KOPT-K1 (cell line): ENCODE data around the gene GPNMB.
"Not testable (repeated sequence)": the region's sequence is repeated elsewhere in the genome, so short reads cannot be mapped to it uniquely, and the experiment has no call there.

Experiments used
- H3K27ac ChIP-seq: fragments of 200-600 bp; sonication (generic); 2 replicates; pipeline ENCODE4 v1.5.1; 2016; ENCODE audit warnings: antibody characterized with exemption, mild to moderate bottlenecking, low read depth, low read length; ENCODE audit not compliant: poor library complexity, severe bottlenecking
- H3K36me3 ChIP-seq: fragments of 200-600 bp; sonication (generic); 2 replicates; pipeline ENCODE4 v1.5.1; 2017; ENCODE audit warnings: antibody characterized with exemption, mild to moderate bottlenecking, low read length, moderate library complexity; ENCODE audit not compliant: insufficient read depth
- H3K9me3 ChIP-seq: fragments of 200-600 bp; sonication (generic); 2 replicates; pipeline ENCODE4 v1.5.1; 2017; ENCODE audit warnings: antibody characterized with exemption, low read length, mild to moderate bottlenecking; ENCODE audit not compliant: insufficient read depth, poor library complexity, severe bottlenecking

The GPNMB gene

DNA sequence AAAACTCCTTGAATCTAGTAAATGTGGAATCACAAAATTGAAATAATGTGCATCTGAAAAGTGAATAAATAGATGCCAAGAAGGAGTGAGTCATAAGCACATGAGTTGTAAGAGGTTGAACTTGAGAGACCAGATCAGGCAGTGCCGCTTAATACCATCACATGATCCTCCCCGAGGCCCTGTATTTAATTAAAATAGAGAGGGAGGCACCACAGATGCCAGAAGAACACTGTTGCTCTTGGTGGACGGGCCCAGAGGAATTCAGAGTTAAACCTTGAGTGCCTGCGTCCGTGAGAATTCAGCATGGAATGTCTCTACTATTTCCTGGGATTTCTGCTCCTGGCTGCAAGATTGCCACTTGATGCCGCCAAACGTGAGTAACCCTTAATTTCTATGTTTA is at the start of gene GPNMB:
TSS of gene GPNMB (plus strand) at position 221 of the 400 bp plus-strand sequence. CDS start at position 304, 83 bp downstream.
- no peaks in the 10 kb centered on the region for H3K36me3 ChIP-seq
- H3K27ac ChIP-seq: no peak within 1 kb of the TSS
- H3K9me3 ChIP-seq: peaks cover 8% of the 10 kb centered on the region

DNA sequence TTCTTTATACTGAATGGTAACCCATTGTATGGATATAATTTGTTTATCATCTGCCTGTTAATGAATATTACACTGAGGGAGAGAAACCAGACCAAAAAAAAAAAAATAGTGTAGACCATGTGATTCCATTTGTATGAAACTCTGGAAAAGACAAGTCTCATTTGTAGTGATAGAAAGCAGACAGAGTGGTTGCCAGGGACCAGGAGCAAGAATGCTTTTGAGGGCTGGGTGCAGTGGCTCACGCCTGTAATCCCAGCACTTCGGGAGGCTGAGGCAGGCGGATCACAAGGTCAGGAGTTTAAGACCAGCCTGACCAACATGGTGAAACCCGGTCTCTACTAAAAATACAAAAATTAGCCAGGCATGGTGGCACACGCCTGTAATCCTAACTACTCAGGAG is 48.8 kb upstream of the GPNMB start:
- peaks cover 94% of the 10 kb centered on the region for H3K36me3 ChIP-seq
- H3K9me3 ChIP-seq, H3K27ac ChIP-seq: not testable (repeated sequence)

DNA sequence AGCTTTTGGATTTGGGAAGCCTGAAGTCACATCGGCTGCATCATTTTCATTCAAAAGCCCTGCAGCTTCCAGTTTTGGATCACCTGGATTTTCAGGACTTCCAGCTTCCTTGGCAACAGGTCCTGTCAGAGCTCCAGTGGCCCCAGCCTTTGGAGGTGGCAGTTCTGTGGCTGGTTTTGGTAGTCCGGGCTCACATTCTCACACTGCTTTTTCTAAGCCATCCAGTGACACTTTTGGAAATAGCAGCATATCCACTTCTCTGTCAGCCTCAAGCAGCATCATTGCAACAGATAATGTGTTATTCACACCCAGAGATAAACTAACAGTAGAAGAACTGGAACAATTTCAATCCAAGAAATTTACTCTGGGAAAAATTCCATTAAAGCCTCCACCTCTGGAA is 46.2 kb upstream of the GPNMB start:
- Histone ChIP-seq H3K27ac (no peak overlapping the region), H3K9me3 (no peaks in the 10 kb centered on the region), H3K36me3 (peaks cover 84% of the 10 kb centered on the region)

DNA sequence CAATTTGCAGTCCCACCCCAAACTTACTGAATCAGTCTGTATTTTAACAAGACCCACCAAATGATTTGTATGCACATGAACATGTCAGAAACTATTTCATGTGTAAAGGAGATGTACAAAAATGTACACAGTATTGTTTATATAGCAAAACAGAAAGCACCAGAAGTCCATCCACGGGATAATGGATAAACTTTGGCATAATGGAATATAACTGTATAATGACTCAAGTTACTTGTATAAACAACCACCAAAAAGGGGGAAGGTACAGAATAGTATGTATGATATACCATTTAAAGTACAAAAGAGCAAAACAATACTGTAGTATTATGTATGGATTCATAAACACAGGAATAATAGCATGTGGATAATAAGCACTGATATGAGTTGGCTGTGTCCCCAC is 42.3 kb upstream of the GPNMB start:
- H3K27ac ChIP-seq: no peak overlapping the region
- peaks cover 51% of the 10 kb centered on the region for H3K36me3 ChIP-seq
- H3K9me3 ChIP-seq: no peaks in the 10 kb centered on the region

DNA sequence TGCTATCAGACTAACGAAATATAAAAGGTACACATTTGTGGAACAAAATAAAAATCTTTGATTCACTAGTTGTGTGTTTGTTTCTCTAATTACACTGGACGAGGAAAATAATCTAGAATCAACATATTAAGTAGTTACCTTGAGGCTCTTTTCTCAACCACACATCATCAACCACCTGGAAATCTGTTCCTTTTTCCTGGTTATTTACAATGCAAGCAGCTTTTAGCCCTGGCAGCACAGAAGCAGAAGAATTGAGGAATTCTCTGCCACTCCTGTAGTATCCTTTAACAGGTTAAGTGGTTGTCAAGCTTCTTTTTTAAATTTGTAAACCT is 41.0 kb upstream of the GPNMB start:
- Histone ChIP-seq H3K27ac (no peak overlapping the region), H3K36me3 (peaks cover 38% of the 10 kb centered on the region)

DNA sequence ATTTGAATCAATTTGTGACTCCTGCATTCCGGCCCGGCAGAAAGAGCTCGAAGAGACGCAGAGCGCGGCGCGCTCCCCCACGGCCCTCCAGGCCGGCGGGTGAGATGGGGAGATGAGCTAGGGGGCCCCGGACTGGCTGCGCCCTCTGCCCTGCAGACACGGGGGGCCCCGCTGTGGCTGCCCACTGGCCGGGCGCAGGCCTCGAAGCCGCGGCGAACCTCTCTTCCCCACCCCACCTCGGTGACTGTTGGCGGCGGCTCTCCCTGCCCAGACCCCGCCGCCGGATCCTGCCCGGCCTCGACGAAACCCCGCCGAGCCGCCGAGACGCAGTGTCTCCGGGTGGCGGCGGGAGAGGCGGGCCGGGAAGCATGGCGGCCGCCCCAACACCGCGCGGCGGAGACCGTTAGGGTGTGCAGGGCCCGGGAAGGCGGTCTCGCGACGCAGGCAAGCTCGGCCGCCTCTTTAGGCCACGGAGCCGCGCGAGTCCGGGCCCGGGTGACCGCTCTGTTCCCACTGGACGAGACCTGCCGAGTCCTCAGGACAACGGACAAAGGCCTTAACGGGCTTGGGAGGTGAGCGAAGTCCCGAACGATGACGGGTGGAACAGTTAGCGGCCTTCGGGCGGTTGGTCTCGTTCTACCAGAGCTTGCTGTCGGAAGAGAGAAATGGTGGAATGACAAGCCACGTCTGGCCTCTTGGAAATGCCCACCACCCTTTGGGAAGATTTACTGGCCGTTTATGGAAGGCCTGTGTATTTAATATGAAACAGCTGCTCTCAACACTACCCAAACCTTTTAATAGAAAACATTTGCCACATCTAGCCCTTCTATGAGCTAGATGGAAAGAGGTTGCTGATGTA is 40.4 kb upstream of the GPNMB start:
- Histone ChIP-seq H3K9me3 (no peaks in the 10 kb centered on the region), H3K27ac (no peak overlapping the region), H3K36me3 (peaks cover 32% of the 10 kb centered on the region)

More for the DNA sequence above, 41.0 kb upstream of the GPNMB start:
- H3K9me3 ChIP-seq: no peaks in the 10 kb centered on the region

DNA sequence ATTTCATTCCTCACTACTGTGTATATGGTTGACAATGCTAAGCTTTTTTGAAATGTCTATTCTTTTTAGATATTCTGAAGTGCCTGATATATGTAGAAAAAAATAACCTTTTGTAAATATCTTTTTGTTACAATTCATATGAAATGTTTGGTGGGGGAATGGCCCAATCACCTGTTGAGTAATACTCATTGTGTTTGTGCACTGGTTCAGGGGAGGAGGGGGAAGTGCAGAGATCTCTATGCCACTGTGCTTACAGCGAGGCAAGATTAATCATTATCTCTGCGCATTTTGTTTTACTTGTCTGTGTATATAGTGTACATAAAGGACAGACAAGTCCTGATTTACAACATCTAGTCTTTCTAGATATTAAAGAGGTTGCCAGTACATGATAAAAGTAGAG is 39.6 kb upstream of the GPNMB start:
- Histone ChIP-seq H3K27ac (no peak overlapping the region), H3K9me3 (no peaks in the 10 kb centered on the region), H3K36me3 (peaks cover 23% of the 10 kb centered on the region; the same call in 1 of the 2 replicates)

DNA sequence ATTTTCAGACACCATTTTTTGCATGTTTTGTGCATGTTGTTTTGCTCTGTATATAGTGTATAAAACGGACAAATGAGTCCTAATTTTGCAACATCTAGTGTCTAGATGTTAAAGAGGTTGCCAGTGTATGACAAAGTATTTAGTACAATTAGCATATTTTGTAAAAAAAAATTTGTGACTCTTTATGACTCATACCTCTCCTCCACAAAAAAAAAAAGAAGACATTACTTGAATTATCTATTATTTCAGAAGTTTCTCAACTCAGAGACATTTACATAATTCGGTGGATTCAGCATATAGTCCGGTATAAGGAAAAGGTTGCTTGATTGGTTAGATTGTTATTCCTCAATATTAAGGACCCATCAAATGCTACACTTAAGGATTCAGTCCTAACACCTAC is 38.7 kb upstream of the GPNMB start:
- Histone ChIP-seq H3K36me3 (peaks cover 15% of the 10 kb centered on the region; the same call in 1 of the 2 replicates), H3K9me3 (no peaks in the 10 kb centered on the region), H3K27ac (no peak overlapping the region)

DNA sequence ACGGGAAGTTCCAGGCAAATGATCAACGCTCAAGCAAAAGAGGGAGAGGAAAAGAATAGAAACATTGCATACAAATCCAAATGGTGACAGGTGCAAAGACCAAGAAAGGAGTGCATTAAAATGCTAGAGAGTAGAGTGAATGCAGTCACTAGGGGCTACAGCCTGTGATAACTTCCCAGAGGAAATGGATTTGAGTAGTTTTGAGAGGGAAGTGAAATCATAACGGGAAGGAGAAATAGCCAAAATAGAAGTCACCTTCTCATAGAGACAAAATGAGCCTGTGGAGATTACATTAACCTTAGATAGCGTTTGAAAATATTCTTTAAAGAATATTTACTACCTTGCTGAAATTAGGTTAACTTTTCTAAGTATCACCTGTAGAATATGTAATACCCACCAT is 38.3 kb upstream of the GPNMB start:
- H3K9me3 ChIP-seq: no peaks in the 10 kb centered on the region
- H3K27ac ChIP-seq: no peak overlapping the region
- H3K36me3 ChIP-seq: peaks cover 10% of the 10 kb centered on the region; the same call in 1 of the 2 replicates

DNA sequence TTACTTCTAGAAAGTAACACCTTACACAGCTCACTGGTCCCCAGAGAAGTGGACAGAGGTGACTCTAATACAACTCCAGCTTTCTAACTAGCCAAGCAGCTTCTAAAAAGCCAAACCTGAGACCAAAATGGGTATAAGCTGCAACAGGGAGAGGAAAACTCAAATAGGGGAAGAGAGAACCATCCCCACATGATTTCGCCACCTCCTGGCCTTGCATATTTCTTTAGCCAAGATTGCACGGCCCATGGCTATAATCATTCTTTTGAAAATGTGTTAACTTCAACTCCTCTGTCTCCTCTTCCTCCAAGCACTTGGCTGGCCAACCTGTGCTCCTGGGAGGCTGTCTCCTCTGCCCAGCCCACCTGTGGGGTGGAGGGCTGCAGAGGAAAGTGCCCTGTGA is 36.1 kb upstream of the GPNMB start:
- Histone ChIP-seq H3K27ac (no peak overlapping the region), H3K36me3 (no peaks in the 10 kb centered on the region), H3K9me3 (no peaks in the 10 kb centered on the region)

DNA sequence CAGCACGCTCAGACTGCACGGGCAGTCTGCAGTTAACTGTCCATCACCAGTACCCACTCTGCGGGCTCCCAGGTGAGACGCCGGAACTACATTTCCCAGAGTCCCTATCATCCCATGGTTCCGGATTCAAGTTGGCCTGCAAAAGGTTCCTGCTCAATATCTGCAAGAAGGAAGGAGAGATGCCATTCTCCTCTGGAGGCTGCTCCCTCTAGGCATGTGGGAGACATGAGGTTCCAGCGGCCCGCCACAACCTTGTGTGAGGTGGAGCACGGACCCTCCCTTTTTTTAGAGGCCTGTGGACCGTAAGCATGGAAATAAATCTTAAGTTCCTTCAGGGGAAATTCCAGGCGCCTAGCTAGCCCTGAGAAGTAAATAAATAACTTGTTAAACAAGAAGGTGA is 35.0 kb upstream of the GPNMB start:
- Histone ChIP-seq H3K36me3 (no peaks in the 10 kb centered on the region), H3K9me3 (no peaks in the 10 kb centered on the region), H3K27ac (no peak overlapping the region)

DNA sequence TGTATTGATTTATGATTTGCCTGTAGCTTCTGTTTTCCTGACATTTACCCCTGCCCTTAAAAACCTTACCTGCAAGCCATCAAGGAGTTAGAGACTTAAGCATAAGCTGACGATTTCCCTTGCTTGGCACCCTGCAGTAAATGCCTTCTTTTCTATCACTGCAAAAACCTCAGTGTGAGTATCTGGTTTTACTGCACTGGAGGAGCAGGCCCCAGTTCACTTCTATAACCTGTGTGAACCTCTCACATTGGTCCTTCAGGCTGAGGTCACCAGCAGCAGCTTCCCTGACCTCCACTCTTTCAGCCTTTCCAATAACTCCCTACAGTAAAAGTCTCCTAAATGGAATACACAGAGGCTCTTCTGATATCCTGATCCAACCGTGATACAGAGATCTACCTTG is 34.2 kb upstream of the GPNMB start:
- no peaks in the 10 kb centered on the region for H3K36me3 ChIP-seq
- no peak overlapping the region for H3K27ac ChIP-seq
- no peaks in the 10 kb centered on the region for H3K9me3 ChIP-seq

DNA sequence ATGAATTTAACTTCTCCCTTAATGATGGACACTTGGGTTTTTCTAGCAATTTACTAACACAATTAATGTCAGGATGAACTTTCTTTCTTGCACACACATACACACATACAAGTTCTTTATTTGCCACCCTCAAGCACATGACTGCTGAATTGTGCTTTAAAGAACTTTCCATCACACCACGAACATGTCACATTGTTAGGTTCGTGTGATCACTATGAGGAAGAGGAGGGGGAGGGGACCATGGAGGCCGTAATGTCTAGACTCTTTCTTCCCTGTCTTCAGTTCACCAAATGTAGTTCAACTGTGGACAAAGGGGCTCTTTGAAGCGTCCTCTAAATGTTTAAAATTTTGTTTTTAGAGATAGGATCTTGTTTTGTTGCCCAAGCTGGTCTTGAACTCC is 33.7 kb upstream of the GPNMB start:
- no peaks in the 10 kb centered on the region for H3K9me3 ChIP-seq
- no peaks in the 10 kb centered on the region for H3K36me3 ChIP-seq

DNA sequence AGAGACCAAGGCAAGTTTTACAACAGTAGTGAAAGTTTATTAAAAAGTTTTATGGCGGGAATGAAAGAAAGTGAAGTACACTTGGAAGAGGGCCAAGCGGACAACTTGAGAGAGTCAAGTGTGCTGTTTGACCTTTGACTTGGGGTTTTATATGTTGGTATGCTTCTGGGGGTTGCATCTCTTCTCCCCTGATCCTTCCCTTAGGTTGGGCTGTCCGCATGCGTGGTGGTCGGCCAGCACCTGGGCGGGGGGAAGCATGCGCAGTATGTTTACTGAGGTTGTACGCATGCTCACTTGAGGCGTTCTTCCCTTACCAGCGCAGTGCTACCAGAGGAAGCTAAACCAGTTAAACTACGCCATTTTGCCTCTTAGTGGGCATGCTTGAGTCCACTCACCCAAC is 32.8 kb upstream of the GPNMB start:
- H3K36me3 ChIP-seq: no peaks in the 10 kb centered on the region
- no peaks in the 10 kb centered on the region for H3K9me3 ChIP-seq
- no peak overlapping the region for H3K27ac ChIP-seq

More for the DNA sequence above, 33.7 kb upstream of the GPNMB start:
- no peak overlapping the region for H3K27ac ChIP-seq

DNA sequence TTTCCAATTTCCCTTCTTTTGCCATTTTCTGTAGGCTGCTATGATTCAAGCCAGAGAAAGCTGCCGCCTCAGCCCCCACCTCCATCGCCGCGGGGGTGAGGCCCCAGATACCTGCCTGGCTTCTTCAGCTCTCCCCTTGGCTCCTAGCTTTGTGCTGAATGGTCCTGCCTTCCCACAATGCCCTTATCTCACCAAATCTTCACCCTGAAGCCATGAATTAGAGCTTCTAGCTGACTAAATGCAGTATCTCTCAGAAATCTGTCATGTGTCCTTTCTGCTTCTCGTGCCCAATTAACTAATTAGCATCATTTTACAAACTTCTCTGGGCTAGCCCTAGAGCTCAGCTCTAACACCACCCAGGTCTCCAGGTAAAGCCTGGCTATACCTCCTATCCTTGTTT is 32.2 kb upstream of the GPNMB start:
- H3K27ac ChIP-seq: no peak overlapping the region
- no peaks in the 10 kb centered on the region for H3K9me3 ChIP-seq
- no peaks in the 10 kb centered on the region for H3K36me3 ChIP-seq

DNA sequence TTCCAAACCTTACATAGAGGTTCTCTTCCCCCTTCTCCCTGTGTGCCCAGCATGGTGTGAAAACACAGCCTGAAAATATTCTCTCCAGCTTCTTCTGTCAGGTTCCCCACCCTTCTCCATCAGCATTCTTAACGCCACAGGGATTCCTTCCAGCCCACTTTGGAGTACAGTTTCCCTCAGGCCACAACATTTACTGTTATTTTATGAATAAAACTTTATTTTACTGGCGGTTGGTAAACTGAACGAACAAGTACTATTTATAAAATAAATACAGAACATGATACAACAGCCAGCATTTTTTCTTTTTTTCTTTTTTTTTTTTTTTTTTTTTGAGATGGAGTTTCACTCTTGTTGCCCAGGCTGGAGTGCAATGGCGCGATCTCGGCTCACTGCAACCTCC is 31.6 kb upstream of the GPNMB start:
- H3K36me3 ChIP-seq: no peaks in the 10 kb centered on the region
- H3K27ac ChIP-seq: no peak overlapping the region
- no peaks in the 10 kb centered on the region for H3K9me3 ChIP-seq
